GM10266 (cell line): ENCODE results near the gene DUSP15.

Experiments
- DNase-seq: peaks from one replicate; pipeline ENCODE4 v3.0.0; 2012; ENCODE audit errors: extremely low spot score
- TF ChIP-seq, protein P1 (sequence below): IDR thresholded peaks from 2 replicates; pipeline ENCODE4 v1.5.1; 2012; ENCODE audit warnings: mild to moderate bottlenecking, low read depth; ENCODE audit not compliant: control insufficient read depth, insufficient read depth; ENCODE audit errors: missing control alignments

The DUSP15 gene

DNA sequence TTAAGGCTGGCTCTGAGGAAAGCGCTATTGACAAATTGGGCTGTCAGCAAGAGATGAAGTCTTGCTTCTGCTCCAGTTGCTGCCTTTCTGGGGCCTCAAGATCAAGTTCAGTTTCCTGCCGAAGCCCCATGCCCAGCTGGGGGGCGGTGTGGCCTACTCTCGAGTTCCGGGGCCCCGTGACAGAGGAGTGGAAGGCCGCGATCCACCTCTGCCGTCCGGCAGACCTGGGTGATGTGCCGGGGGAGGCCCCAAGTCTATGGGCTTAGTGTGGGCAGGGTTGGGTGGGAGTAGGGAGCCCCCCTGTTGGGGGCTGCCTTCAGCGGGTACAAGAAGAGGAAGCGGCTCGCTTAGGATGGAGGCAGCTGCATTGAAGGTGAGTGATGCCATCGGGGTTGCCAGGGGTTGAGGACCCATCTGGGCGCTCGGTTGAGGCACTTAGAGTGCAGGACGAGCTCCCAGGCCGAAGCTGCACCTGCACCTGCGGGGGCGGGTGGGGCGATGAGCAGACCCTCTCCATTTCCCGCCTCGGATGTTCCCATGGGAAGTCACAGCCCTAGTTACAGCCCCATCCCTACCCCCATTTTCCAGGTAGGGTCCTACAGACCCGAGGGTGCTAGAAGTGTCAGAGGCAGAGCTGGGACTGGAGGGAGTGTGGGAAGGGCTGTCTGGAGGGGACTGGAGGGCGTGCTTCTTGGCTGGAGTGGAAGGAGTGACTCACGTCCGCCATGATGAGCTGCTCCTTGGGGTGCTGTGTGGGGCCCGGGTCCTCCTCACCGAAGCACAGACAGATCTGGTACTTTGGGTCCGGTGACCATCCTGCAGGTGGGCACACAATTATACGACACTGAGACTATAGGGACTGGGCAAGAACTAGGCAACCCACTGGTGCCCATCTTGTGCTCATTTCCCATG, 22.0 kb downstream of the DUSP15 start:
- TF ChIP-seq, protein P1, sequence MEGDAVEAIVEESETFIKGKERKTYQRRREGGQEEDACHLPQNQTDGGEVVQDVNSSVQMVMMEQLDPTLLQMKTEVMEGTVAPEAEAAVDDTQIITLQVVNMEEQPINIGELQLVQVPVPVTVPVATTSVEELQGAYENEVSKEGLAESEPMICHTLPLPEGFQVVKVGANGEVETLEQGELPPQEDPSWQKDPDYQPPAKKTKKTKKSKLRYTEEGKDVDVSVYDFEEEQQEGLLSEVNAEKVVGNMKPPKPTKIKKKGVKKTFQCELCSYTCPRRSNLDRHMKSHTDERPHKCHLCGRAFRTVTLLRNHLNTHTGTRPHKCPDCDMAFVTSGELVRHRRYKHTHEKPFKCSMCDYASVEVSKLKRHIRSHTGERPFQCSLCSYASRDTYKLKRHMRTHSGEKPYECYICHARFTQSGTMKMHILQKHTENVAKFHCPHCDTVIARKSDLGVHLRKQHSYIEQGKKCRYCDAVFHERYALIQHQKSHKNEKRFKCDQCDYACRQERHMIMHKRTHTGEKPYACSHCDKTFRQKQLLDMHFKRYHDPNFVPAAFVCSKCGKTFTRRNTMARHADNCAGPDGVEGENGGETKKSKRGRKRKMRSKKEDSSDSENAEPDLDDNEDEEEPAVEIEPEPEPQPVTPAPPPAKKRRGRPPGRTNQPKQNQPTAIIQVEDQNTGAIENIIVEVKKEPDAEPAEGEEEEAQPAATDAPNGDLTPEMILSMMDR = no peak
- no peak for DNase-seq

DNA sequence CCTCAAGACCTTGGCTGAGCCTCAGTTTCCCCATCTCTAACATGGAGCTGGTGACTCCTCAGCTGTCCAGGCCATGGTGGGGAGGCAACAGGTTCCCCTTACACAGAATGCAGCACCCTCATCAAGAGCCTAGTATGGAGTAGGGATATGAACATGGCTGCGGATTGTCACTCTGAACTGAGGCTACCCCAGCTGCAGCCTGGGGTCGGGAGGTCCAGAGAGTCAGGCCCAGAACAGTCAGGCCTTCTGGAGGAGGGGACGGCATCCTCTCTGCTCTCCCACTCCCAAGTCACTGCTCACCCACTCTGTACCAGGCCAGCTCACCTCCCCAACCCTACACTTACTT, 23.6 kb downstream of the DUSP15 start:
- DNase-seq = no peak
- TF ChIP-seq, protein P1 = peak; percentile 4

DNA sequence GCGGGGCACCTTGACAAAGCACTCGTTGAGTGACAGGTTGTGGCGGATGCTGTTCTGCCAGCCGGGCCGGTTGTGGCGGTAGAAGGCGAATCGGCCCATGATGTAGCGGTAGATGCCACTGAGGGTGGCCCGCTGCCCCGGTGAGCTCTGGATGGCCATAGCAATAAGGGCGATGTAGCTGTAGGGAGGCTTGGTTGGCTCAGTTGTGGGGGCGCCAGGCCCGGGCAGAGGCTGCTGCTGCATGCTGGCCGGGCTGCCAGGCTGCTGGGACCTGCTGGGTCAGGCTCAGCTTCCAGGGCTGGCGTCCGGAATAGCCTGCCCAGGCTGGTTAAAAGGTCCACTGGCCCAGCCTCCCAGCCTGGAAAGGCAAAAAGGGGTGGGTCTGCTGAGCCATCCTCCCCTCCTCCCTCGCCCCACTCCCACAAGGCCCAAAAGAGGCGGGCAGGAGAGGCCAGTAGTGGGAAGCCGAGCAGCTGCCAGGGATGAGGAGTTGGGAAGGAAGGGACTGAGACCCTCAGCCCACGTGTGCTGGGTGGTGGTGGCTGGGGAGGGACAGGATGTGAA, 24.9 kb downstream of the DUSP15 start, which contains the start of gene FOXS1:
Gene FOXS1 (minus strand): TSS at position 305 of the 564 bp plus-strand sequence. CDS start 62 bp downstream, at position 243.
- DNase-seq = no peak
- TF ChIP-seq, protein P1 = no peak

DNA sequence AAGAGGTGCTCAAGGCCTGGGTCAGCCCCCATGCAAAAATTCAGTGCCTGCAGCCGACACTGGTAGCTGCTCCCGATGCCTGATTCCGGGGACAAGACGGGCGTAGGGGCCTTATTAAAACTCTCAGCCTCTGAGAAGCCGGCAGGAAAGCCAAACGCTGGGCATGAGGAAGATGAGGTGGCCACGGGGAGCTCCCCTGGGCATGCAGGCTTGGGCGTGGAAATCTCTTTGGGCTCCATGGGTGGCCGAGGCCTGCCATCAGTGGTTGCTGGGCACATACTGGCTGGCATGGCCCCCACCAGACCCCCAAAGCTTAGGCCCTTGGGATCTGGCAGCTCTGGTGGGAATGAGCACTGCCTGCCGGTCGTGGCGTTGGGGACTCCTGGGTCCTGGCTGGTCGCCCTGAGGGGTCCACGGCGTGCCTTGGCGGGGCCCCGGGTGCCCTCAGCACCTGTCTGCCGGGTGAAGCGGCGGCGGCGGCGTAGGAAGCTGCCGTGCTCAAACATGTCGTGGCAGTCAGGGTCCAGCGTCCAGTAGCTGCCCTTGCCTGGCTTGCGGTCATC, 25.5 kb downstream of the DUSP15 start:
- TF ChIP-seq, protein P1 = no peak
- no peak for DNase-seq

DNA sequence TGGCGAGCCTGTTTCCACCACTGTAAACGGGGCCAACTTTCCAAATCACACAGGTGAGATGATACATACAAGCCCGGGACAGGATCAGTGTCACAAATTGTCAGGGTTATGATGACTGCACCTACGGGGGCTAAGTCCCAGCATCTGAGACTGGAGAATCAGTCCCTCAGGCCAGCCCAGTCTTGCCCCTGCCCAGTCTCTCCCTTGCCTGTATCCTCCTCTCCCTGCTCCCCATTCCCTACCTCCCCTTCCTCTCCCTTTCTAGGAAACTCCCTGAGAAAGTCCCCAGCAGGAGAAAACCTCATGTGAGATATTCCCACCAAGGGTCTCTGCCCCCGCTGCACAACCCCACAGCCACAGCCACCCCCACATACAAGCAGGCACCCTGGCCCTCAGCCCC, 26.4 kb downstream of the DUSP15 start:
- DNase-seq = no peak
- TF ChIP-seq, protein P1 = no peak

DNA sequence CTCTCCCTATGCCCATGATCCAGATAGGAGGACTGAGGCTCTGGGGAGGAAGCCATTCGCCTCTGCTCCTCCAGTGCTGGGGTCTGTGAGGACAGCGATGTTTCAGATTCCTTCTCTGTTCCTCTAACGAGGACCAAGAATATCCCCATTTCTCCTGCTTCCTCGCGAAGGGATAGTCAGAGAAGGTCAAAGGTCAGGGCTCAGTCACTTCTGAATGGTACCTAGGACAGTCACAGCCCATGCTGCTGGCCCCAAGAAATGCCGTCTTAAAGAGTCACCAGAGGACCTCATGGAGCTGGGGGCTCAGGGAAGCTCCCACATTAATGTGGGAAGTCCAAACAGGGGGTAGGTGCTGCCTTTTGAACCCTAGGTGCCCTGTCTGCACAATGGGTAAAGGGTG, 27.0 kb downstream of the DUSP15 start:
- DNase-seq = no peak
- TF ChIP-seq, protein P1 = no peak
